HEK293 (cell line): ENCODE measurements around the gene HARS1.
A peak's percentile ranks its signal among the peaks of the same experiment; 100 is the strongest.

Experiments
- CTCF ChIA-PET: fragments of 350-600 bp; formaldehyde crosslinking; extraction: SDS; loops from one replicate; lab custom pipeline; 2021; ENCODE audit warnings: antibody characterized with exemption; lab: Yijun Ruan, JAX
- POLR2A ChIA-PET: fragments of 300-600 bp; formaldehyde crosslinking; extraction: SDS; loops from one replicate; lab custom pipeline; 2020; ENCODE audit warnings: antibody characterized with exemption, inconsistent platforms; lab: Yijun Ruan, JAX
- H3K27ac ChIP-seq: fragments of 200-500 bp; sonication (Bioruptor generic); 2 replicates; pipeline ENCODE4 v1.5.1; 2014; ENCODE audit warnings: low read depth, low read length, control low read depth, inconsistent platforms; ENCODE audit errors: extremely low read depth
- H3K36me3 ChIP-seq, 2 experiments: fragments of 200-500 bp in 1 of 2; sonication (Bioruptor generic) in 1 of 2; 1 replicate in 1 of 2; 2 replicates in 1 of 2; pipeline ENCODE4 v1.5.1; 2014 to 2017; ENCODE audit warnings: inconsistent platforms in 2 of 2, low read length in 2 of 2; ENCODE audit not compliant: control insufficient read depth in 2 of 2, insufficient read depth in 1 of 2
- H3K4me1 ChIP-seq: fragments of 200-500 bp; sonication (Bioruptor generic); 2 replicates; pipeline ENCODE4 v1.5.1; 2014; ENCODE audit warnings: mild to moderate bottlenecking, low read length, inconsistent platforms; ENCODE audit not compliant: control insufficient read depth, insufficient read depth
- H3K4me3 ChIP-seq: 2 replicates; pipeline ENCODE4 v1.5.1; 2011; ENCODE audit warnings: low read depth, mild to moderate bottlenecking, control low read depth, low read length, moderate library complexity
- H3K9me3 ChIP-seq: fragments of 200-500 bp; sonication (Bioruptor generic); 2 replicates; pipeline ENCODE4 v1.5.1; 2014; ENCODE audit warnings: low read depth, low read length, inconsistent platforms; ENCODE audit not compliant: control insufficient read depth, insufficient read depth
- EGR2 ChIP-seq: fragments of 450-650 bp; formaldehyde crosslinking; IDR thresholded peaks from 2 replicates; pipeline ENCODE4 v1.5.1; 2016; ENCODE audit warnings: low read depth, missing biosample characterization, missing genetic modification characterization
- GFI1B ChIP-seq: fragments of 450-650 bp; formaldehyde crosslinking; IDR thresholded peaks from 2 replicates; pipeline ENCODE4 v1.5.1; 2016; ENCODE audit warnings: missing biosample characterization, missing genetic modification characterization
- KLF7 ChIP-seq: fragments of 450-650 bp; formaldehyde crosslinking; IDR thresholded peaks from 2 replicates; pipeline ENCODE4 v1.5.1; 2016; ENCODE audit warnings: missing biosample characterization, missing genetic modification characterization, borderline replicate concordance
- PBX3 ChIP-seq: sonication (generic); formaldehyde crosslinking; IDR thresholded peaks from 2 replicates; pipeline ENCODE4 v1.8.1; 2022; ENCODE audit warnings: mild to moderate bottlenecking, moderate library complexity, missing genetic modification reagents
- RBAK ChIP-seq: fragments of 450-650 bp; formaldehyde crosslinking; IDR thresholded peaks from 2 replicates; pipeline ENCODE4 v1.5.1; 2016; ENCODE audit warnings: missing biosample characterization, missing genetic modification characterization
- ZBTB48 ChIP-seq: fragments of 450-650 bp; formaldehyde crosslinking; IDR thresholded peaks from 2 replicates; pipeline ENCODE4 v1.5.1; 2016; ENCODE audit warnings: missing biosample characterization, missing genetic modification characterization
- ZEB2 ChIP-seq: fragments of 450-650 bp; formaldehyde crosslinking; IDR thresholded peaks from 2 replicates; pipeline ENCODE4 v1.5.1; 2016; ENCODE audit warnings: missing biosample characterization, missing genetic modification characterization
- ZNF132 ChIP-seq: fragments of 450-650 bp; formaldehyde crosslinking; IDR thresholded peaks from 2 replicates; pipeline ENCODE4 v1.5.1; 2017; ENCODE audit warnings: missing biosample characterization, missing genetic modification characterization, borderline replicate concordance
- ZNF146 ChIP-seq: fragments of 450-650 bp; formaldehyde crosslinking; IDR thresholded peaks from 2 replicates; pipeline ENCODE4 v1.5.1; 2016; ENCODE audit warnings: missing biosample characterization, missing genetic modification characterization
- ZNF19 ChIP-seq: fragments of 450-650 bp; formaldehyde crosslinking; IDR thresholded peaks from 2 replicates; pipeline ENCODE4; 2016; ENCODE audit warnings: missing biosample characterization, missing genetic modification characterization, low read depth
- ZNF202 ChIP-seq: fragments of 450-650 bp; formaldehyde crosslinking; IDR thresholded peaks from 2 replicates; pipeline ENCODE4 v1.5.1; 2016; ENCODE audit warnings: missing biosample characterization, missing genetic modification characterization, borderline replicate concordance
- ZNF23 ChIP-seq: fragments of 450-650 bp; formaldehyde crosslinking; IDR thresholded peaks from 2 replicates; pipeline ENCODE4 v1.5.1; 2016; ENCODE audit warnings: missing biosample characterization, missing genetic modification characterization, borderline replicate concordance
- ZNF24 ChIP-seq: fragments of 450-650 bp; formaldehyde crosslinking; IDR thresholded peaks from 2 replicates; pipeline ENCODE4 v1.5.1; 2016; ENCODE audit warnings: missing biosample characterization, missing genetic modification characterization
- ZNF37A ChIP-seq: fragments of 450-650 bp; IDR thresholded peaks from 2 replicates; pipeline ENCODE4 v1.5.1; 2018; ENCODE audit warnings: missing biosample characterization, missing genetic modification characterization
- ZNF488 ChIP-seq: fragments of 450-650 bp; formaldehyde crosslinking; IDR thresholded peaks from 2 replicates; pipeline ENCODE4 v1.5.1; 2016; ENCODE audit warnings: missing biosample characterization, missing genetic modification characterization
- ZNF558 ChIP-seq: fragments of 450-650 bp; formaldehyde crosslinking; IDR thresholded peaks from 2 replicates; pipeline ENCODE4 v1.5.1; 2016; ENCODE audit warnings: missing biosample characterization, missing genetic modification characterization
- ZNF560 ChIP-seq: fragments of 450-650 bp; formaldehyde crosslinking; IDR thresholded peaks from 2 replicates; pipeline ENCODE4 v1.5.1; 2017; ENCODE audit warnings: missing biosample characterization, missing genetic modification characterization, borderline replicate concordance
- ZNF624 ChIP-seq: fragments of 450-650 bp; formaldehyde crosslinking; IDR thresholded peaks from 2 replicates; pipeline ENCODE4 v1.5.1; 2017; ENCODE audit warnings: missing biosample characterization, missing genetic modification characterization
- ZNF654 ChIP-seq: fragments of 450-650 bp; formaldehyde crosslinking; IDR thresholded peaks from 2 replicates; pipeline ENCODE4 v1.5.1; 2016; ENCODE audit warnings: low read depth, missing biosample characterization, missing genetic modification characterization
- ZNF707 ChIP-seq: fragments of 450-650 bp; formaldehyde crosslinking; IDR thresholded peaks from 2 replicates; pipeline ENCODE4 v1.5.1; 2016; ENCODE audit warnings: missing biosample characterization, missing genetic modification characterization
- ZNF768 ChIP-seq: fragments of 450-650 bp; formaldehyde crosslinking; IDR thresholded peaks from 2 replicates; pipeline ENCODE4 v1.5.1; 2018; ENCODE audit warnings: missing biosample characterization, mild to moderate bottlenecking, missing genetic modification characterization
- ZNF837 ChIP-seq: fragments of 450-650 bp; formaldehyde crosslinking; IDR thresholded peaks from 2 replicates; pipeline ENCODE4 v1.5.1; 2016; ENCODE audit warnings: missing biosample characterization, missing genetic modification characterization
- ZSCAN5A ChIP-seq: fragments of 450-650 bp; formaldehyde crosslinking; IDR thresholded peaks from 2 replicates; pipeline ENCODE4 v1.5.1; 2016; ENCODE audit warnings: missing biosample characterization, missing genetic modification characterization
- TF ChIP-seq, protein P1 (sequence below): fragments of 450-650 bp; IDR thresholded peaks from 2 replicates; pipeline ENCODE4 v1.5.1; 2018; ENCODE audit warnings: missing biosample characterization, missing genetic modification characterization
- TF ChIP-seq, protein P2 (sequence below): fragments of 450-650 bp; formaldehyde crosslinking; IDR thresholded peaks from 2 replicates; pipeline ENCODE4 v1.5.1; 2016; ENCODE audit warnings: missing biosample characterization, missing genetic modification characterization

The HARS1 gene

DNA sequence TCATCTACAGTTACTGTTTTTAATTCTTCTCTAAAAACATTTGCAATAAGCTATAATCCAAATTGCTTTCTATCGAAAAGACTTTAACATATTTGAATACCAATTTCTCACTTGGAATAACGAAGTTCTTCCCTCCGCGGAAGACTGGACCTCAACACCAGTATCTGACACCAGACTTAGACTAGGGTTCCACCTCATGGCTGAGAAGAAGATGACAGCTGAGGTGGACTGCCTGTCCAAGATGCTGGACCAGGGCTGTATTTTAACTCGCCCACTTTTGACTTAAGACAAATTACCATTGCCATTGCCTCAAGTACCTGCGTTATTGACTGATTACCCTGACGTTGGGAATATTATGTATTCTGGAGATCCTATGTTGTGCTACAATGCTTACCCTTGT is 43.2 kb upstream of the HARS1 start:
- Histone ChIP-seq H3K4me1 (no peaks in the 10 kb centered on the region), H3K9me3 (no peaks in the 10 kb centered on the region), H3K4me3 (no peak overlapping the region), H3K36me3 (no peaks in the 10 kb centered on the region), H3K27ac (no peak overlapping the region)
- ChIA-PET CTCF (interaction anchor here (0.6 to 1.3 kb wide), 4 partner anchors 12 to 361 kb away, joined by 3 to 4 read pairs (median 4); no protein-coding TSS in a partner anchor), POLR2A (no interaction called here)
- TF ChIP-seq GFI1B (no peak), ZNF654 (peak; percentile 55)

DNA sequence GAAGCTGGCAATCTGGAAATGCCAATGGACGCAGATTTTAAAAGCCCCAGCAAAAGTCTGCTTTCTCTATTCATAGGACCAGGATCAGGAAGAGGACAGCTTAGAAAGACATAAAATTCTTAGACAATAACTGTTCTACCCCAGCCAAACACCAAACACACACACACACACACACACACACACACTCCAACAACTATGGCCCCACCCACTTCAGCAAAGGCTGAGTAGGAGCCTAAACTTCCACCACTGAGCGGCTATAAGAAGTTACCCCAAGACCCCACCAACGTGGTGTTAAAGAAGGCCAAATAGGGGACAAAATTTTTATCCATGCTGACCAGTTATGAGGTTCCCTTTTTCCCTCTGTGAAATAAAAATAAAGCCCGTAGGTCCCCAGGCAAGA is 41.9 kb upstream of the HARS1 start:
- Histone ChIP-seq H3K27ac (no peak overlapping the region), H3K4me3 (no peak overlapping the region), H3K36me3 (no peaks in the 10 kb centered on the region), H3K4me1 (no peaks in the 10 kb centered on the region)
- POLR2A ChIA-PET: no interaction called here
- TF ChIP-seq PBX3 (no peak), ZNF37A (tag by site-specific recombination) (no peak), ZNF707 (tag by site-specific recombination) (no peak), ZNF624 (no peak)
- TF ChIP-seq, all 188 proteins: peak for 0
- CTCF ChIA-PET: interaction anchor here (0.7 to 1.3 kb wide), 3 partner anchors 13 to 367 kb away, joined by 3 to 5 read pairs (median 4); no protein-coding TSS in a partner anchor
- no peaks in the 10 kb centered on the region for H3K9me3 ChIP-seq

- ChIA-PET CTCF (interaction anchor here (0.6 to 1.2 kb wide), 5 partner anchors 11 to 1965 kb away, joined by 3 to 4 read pairs (median 3); no protein-coding TSS in a partner anchor), POLR2A (interaction anchor here (0.6 to 1.9 kb wide), 7 partner anchors 15 to 379 kb away, joined by 3 to 20 read pairs (median 6); partner anchors contain the start of genes HARS1, HARS2, HBEGF and IK)
- Histone ChIP-seq H3K36me3 (no peaks in the 10 kb centered on the region), H3K9me3 (no peaks in the 10 kb centered on the region), H3K4me1 (no peaks in the 10 kb centered on the region), H3K4me3 (peak overlapping the region; percentile 42), H3K27ac (no peak overlapping the region)
- TF ChIP-seq ZNF23 (tag by site-specific recombination) (no peak), ZNF132 (tag by site-specific recombination) (no peak), ZNF488 (no peak), KLF7 (no peak; the same call in 1 of the 2 replicates), ZBTB48 (tag by site-specific recombination) (peak; percentile 31; the same call in 1 of the 2 replicates), ZNF837 (no peak), ZNF19 (tag by site-specific recombination) (no peak), ZNF768 (tag by site-specific recombination) (no peak), ZNF202 (tag by site-specific recombination) (no peak), ZNF24 (peak; percentile 89), ZNF560 (tag by site-specific recombination) (no peak), ZSCAN5A (tag by site-specific recombination) (peak; percentile 85), RBAK (tag by site-specific recombination) (no peak; the same call in 1 of the 2 replicates), EGR2 (no peak), GFI1B (peak; percentile 42; the same call in 1 of the 2 replicates), ZNF146 (tag by site-specific recombination) (no peak), ZNF558 (tag by site-specific recombination) (peak; percentile 88), ZEB2 (peak; percentile 69)
- TF ChIP-seq, protein P1, sequence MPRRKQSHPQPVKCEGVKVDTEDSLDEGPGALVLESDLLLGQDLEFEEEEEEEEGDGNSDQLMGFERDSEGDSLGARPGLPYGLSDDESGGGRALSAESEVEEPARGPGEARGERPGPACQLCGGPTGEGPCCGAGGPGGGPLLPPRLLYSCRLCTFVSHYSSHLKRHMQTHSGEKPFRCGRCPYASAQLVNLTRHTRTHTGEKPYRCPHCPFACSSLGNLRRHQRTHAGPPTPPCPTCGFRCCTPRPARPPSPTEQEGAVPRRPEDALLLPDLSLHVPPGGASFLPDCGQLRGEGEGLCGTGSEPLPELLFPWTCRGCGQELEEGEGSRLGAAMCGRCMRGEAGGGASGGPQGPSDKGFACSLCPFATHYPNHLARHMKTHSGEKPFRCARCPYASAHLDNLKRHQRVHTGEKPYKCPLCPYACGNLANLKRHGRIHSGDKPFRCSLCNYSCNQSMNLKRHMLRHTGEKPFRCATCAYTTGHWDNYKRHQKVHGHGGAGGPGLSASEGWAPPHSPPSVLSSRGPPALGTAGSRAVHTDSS: peak; percentile 60; the same call in 1 of the 2 replicates
- TF ChIP-seq, protein P2, sequence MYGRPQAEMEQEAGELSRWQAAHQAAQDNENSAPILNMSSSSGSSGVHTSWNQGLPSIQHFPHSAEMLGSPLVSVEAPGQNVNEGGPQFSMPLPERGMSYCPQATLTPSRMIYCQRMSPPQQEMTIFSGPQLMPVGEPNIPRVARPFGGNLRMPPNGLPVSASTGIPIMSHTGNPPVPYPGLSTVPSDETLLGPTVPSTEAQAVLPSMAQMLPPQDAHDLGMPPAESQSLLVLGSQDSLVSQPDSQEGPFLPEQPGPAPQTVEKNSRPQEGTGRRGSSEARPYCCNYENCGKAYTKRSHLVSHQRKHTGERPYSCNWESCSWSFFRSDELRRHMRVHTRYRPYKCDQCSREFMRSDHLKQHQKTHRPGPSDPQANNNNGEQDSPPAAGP: peak; percentile 94
Measured at GRCh38 chr5:140725799-140726471, 34.8 kb upstream of the HARS1 start.
